ENCODE data around the gene NOMO2.
"Not testable (repeated sequence)": the region's sequence is repeated elsewhere in the genome, so short reads cannot be mapped to it uniquely, and the experiment has no call there.

Gene NOMO2

GRCh38 chr16:18561727-18562314, at the start of gene NOMO2:
TSS of gene NOMO2 (minus strand) at chr16:18562097. CDS start at chr16:18562040, 57 bp downstream.
- not testable (repeated sequence) for DNase-seq (ENCODE audit: low spot score)

- not testable (repeated sequence) for DNase-seq (ENCODE audit: low spot score)
Measured at GRCh38 chr16:18610147-18610803, 48.4 kb upstream of the NOMO2 start.

- DNase-seq (ENCODE audit: low spot score) = not testable (repeated sequence)
Measured at GRCh38 chr16:18608271-18608670, 46.4 kb upstream of the NOMO2 start.

GRCh38 chr16:18603572-18604246, 41.8 kb upstream of the NOMO2 start:
- DNase-seq (ENCODE audit: low spot score) = not testable (repeated sequence)

GRCh38 chr16:18598582-18598981, 36.7 kb upstream of the NOMO2 start:
- DNase-seq (ENCODE audit: low spot score) = not testable (repeated sequence)

GRCh38 chr16:18597734-18598133, 35.8 kb upstream of the NOMO2 start:
- not testable (repeated sequence) for DNase-seq (ENCODE audit: low spot score)

- not testable (repeated sequence) for DNase-seq (ENCODE audit: low spot score)
Measured at GRCh38 chr16:18597319-18597718, 35.4 kb upstream of the NOMO2 start.

GRCh38 chr16:18595796-18596195, 33.9 kb upstream of the NOMO2 start:
- DNase-seq (ENCODE audit: low spot score) = not testable (repeated sequence)

- DNase-seq (ENCODE audit: low spot score) = not testable (repeated sequence)
Measured at GRCh38 chr16:18594880-18595279, 33.0 kb upstream of the NOMO2 start.

- not testable (repeated sequence) for DNase-seq (ENCODE audit: low spot score)
Measured at GRCh38 chr16:18593904-18594303, 32.0 kb upstream of the NOMO2 start.

GRCh38 chr16:18592982-18593381, 31.1 kb upstream of the NOMO2 start:
- not testable (repeated sequence) for DNase-seq (ENCODE audit: low spot score)

- not testable (repeated sequence) for DNase-seq (ENCODE audit: low spot score)
Measured at GRCh38 chr16:18591908-18592307, 30.0 kb upstream of the NOMO2 start.

GRCh38 chr16:18591441-18591840, 29.5 kb upstream of the NOMO2 start:
- DNase-seq (ENCODE audit: low spot score) = not testable (repeated sequence)

GRCh38 chr16:18589806-18590205, 27.9 kb upstream of the NOMO2 start:
- DNase-seq (ENCODE audit: low spot score) = not testable (repeated sequence)

- DNase-seq (ENCODE audit: low spot score) = not testable (repeated sequence)
Measured at GRCh38 chr16:18586560-18587540, 25.0 kb upstream of the NOMO2 start.

- not testable (repeated sequence) for DNase-seq (ENCODE audit: low spot score)
Measured at GRCh38 chr16:18585789-18586188, 23.9 kb upstream of the NOMO2 start.

GRCh38 chr16:18582902-18583301, 21.0 kb upstream of the NOMO2 start:
- no peak for DNase-seq (ENCODE audit: low spot score)

- not testable (repeated sequence) for DNase-seq (ENCODE audit: low spot score)
Measured at GRCh38 chr16:18580396-18580795, 18.5 kb upstream of the NOMO2 start.

- not testable (repeated sequence) for DNase-seq (ENCODE audit: low spot score)
Measured at GRCh38 chr16:18579261-18579660, 17.4 kb upstream of the NOMO2 start.

GRCh38 chr16:18577942-18578341, 16.0 kb upstream of the NOMO2 start:
- DNase-seq (ENCODE audit: low spot score) = not testable (repeated sequence)

- not testable (repeated sequence) for DNase-seq (ENCODE audit: low spot score)
Measured at GRCh38 chr16:18575945-18576344, 14.0 kb upstream of the NOMO2 start.

All from putamen (tissue), 1 donor.